GDM1 (cell line): Measurements from ENCODE around the gene SCT.

Experiments used
- DNase-seq: peaks from one replicate; lab custom pipeline; 2025; lab: John Stamatoyannopoulos, UW

SCT gene

DNA sequence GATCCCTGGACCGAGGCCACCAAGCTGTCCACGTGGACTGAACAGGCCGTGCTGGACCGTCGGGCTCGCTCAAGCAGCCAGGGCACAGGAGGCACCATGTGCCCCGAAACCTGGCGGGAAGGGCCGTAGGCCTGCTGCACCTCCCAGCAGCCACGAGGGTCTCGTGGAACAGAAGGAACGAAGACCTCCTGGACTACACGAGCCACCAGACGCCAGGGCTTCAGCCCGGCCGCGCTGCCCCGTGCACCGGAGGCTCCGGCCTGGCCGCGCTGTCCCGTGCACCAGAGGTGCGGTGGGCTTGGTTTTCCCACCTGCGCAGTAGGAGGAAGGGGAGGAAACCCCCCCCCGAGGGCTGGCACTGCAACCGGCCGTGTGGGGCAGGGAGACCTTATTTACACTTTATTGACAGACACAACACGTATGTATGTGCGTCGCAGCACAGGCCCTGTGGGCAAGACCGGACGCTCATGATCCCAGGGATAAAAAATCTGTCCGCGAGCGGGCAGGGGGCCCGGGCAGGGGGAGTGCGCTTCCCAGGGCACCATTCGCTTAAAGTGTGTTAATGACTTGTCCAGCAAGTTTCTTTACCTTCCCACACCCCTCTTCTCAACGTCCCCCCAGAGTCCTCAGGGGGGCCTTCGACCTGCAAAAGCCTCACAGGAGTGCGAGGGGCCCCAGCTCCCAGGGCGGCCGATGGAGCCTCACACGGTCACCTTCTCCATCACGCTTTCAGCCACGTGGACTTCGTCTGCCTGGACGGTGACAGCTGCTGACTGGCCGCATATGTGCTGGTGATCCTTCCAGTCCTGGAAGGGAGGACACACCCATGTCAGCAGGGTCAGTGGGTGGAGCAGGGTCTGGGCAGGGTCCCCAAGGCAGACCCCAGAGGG is 17.1 kb upstream of the SCT start:
- DNase-seq, result no peak

DNA sequence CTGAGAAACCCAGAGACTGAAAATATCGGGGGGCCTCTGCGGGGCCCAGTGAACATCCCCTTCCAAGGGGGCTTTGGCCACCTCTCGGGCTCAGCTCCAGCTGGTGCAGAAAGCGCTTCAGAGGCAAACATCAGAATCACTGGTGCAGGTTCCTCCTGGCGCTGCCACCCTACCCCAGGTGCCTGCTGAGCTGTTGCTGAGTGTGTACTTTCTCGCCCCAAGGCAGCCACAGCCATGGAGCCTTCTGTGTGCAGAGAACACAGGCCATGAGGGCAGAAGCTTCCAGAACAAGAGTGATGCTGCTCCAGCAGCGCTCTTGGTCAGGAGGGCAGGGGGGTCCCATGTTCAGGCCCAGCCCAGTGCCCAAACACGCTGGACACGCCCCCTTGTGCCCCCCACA is 16.4 kb upstream of the SCT start:
- no peak for DNase-seq

DNA sequence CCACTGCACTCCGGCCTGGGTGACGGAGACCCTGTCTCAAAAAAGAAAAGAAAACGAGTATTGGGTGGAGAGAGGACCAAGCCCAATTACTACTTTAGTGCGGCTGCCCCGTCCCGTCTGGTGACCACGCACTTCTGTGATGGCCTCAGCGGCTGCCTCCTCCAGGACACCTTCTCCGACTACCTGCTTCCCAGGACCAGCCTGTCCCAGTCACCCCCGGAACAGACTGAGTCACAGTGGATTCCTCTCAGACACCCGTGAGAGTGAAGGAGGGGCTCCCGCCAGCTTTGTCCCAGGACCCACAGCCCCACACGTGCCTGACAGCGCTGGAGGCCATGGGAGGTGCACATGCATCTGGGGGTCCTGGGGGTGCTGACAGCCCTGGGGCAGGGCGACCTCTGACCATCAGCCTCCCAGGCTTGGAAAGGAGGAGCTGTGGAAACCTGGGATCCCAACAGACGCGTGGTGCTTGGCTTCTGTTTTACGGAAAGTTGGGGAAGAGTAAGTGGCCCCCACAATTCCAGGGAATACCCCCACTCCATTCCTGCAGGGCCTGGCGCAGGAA is 14.9 kb upstream of the SCT start:
- DNase-seq, result no peak

DNA sequence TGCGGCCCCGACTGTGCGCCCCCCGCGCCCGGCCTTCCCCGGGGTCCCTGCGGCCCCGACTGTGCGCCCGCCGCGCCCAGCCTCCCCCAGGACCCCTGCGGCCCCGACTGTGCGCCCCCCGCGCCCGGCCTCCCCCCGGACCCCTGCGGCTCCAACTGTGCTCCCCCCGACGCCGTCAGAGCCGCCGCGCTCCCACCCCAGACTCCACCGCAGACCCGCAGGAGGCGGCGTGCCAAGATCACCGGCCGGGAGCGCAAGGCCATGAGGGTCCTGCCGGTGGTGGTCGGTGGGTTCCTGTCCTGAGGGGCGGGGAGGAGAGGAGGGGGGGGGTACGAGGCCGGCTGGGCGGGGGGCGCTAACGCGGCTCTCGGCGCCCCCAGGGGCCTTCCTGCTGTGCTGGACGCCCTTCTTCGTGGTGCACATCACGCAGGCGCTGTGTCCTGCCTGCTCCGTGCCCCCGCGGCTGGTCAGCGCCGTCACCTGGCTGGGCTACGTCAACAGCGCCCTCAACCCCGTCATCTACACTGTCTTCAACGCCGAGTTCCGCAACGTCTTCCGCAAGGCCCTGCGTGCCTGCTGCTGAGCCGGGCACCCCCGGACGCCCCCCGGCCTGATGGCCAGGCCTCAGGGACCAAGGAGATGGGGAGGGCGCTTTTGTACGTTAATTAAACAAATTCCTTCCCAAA is 13.2 kb upstream of the SCT start:
- no peak for DNase-seq

DNA sequence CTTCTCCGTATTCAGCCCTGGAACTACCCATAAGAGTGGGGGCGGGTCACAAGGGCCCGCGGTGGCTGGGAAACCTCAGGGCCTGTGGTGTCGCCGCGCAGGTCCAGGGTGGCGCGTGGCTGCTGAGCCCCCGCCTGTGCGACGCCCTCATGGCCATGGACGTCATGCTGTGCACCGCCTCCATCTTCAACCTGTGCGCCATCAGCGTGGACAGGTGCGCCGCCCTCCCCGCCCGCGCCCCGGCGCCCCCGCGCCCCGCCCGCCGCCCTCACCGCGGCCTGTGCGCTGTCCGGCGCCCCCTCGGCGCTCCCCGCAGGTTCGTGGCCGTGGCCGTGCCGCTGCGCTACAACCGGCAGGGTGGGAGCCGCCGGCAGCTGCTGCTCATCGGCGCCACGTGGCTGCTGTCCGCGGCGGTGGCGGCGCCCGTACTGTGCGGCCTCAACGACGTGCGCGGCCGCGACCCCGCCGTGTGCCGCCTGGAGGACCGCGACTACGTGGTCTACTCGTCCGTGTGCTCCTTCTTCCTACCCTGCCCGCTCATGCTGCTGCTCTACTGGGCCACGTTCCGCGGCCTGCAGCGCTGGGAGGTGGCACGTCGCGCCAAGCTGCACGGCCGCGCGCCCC is 12.5 kb upstream of the SCT start:
- no peak for DNase-seq

DNA sequence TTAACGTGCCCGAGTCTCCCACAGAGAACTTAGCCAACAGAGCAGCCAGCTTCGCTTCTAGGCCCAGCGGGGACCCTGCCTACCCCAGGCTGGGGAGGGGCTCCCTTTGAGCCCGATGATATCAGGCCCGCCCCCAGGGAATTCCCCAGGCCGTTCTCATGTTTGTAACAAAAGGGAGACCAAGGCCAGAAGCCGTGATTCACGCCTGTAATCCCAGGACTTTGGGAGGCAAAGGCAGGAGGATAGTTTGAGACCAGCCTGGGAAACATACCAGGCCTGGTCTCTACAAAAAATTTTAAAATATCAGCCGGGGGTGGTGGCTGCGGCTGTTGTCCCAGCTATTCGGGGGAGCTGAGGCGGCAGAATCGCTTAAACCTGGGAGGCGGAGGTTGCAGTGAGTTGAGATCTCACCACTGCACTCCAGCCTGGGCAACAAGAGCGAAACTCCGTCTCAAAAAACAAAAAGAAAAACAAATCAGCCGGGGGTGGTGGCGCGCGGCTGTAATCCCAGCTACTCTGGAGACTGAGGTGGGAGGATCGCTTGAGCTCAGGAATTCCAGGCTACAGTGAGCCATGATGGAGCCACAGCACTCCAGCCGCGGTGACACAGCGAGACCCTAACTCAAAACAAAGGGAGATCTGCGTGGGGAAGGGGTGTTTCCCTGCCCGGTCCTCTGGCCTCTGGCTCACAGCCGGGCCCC is 11.8 kb upstream of the SCT start:
- no peak for DNase-seq

DNA sequence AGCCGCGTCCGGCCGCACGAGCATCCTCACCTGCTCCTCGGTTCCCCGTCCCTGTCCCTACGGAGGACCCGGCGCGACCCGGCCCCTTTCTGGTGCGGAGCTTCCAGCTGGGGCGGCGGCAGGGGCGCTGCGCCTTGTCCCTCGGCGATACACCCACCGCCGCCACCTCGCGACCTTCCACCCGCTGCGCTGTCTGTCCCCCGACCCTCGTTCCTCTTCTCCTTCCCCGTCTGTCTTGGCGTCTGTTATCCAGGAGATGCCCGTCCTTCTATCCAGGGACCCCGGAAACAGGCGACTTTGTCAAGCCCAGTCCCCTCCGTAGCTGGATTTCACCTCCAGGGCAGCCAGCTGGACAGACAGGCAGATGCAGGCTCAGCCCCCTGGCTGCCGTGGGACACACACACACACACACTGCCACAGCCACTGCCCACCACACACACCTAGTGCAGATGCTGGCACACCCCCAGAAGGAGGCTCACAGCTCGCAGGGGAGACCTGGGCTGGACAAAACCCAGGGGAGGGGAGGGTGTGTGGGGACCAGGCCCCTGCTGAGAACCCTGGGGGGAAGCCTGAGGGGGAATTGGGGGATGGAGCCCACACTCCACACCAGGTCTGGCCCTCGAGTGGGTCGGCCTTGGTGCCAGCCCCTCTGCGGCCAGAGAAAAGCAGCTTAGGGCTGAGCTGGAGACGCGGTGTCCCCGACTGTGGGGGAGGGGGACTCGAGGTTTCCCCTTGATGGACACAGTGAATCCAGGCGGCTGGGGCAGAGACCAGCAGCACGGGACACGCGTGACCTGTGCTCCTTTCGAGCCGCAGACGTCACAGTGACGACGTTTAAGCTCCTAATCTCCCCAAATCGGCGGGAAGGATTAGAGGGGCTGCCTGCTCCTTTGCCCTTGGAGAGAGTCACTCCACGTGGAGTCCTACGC is 10.9 kb upstream of the SCT start:
- no peak for DNase-seq

DNA sequence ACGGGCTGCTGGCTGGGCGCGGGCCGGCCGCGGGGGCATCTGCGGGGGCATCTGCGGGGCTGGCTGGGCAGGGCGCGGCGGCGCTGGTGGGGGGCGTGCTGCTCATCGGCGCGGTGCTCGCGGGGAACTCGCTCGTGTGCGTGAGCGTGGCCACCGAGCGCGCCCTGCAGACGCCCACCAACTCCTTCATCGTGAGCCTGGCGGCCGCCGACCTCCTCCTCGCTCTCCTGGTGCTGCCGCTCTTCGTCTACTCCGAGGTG is 10.3 kb upstream of the SCT start:
- DNase-seq, result no peak

DNA sequence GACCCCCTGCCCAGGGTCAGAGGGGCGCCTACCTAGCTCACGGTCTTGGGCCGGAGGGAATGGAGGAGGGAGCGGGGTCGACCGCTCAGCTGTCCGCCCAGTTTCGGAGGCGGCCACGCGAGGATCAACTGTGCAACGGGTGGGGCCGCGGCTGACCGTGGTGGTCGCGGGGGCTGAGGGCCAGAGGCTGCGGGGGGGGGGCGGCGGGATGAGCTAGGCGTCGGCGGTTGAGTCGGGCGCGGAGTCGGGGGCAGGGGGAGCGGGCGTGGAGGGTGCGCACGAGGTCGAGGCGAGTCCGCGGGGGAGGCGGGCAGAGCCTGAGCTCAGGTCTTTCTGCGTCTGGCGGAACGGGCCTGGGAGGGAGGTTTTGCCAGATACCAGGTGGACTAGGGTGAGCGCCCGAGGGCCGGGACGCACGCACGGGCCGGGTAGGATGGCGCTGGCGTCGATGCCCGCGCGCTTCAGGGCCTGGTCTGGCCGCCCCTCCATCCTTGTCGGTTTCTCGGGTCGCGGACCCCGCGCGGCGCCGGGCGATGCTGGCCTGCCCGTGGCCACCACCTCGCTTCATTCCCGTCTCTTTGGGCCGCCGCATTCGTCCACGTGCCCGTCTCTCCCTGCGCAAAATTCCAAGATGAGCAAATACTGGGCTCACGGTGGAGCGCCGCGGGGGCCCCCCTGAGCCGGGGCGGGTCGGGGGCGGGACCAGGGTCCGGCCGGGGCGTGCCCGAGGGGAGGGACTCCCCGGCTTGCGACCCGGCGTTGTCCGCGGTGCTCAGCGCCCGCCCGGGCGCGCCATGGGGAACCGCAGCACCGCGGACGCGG is 9.7 kb upstream of the SCT start, which contains the start of gene DRD4:
Gene DRD4, plus strand, starts transcription at position 759 of the 822 bp plus-strand sequence. Its CDS starts 36 bp downstream, at position 795.
- DNase-seq, result no peak

DNA sequence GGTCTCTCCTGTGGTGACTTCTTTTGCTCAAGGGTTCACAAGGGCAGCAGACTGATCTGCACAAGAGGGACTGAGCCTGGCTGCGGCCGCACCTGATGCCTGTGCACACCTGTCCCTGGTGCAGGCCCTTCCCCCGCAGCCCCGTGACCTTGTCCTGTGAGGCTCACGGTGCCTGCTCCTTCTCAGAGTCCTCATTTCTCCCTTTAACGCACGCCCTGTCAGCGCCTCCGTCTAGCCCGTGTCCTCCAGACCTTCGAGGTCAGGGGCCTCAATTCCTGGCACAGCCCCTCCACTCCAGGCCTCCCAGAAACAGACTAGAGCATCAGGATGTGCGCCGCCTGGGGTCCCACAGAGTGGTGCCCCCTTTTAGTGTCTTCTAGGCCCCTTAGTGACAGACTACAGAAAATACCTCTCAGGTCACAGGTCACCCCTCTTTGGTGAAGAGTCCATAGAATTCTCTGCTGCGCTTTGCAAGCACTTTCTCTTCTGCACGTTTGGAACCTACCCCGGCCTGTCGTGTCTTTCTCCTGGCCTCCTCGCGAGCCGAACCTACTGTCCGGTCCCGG is 9.0 kb upstream of the SCT start:
- no peak for DNase-seq

DNA sequence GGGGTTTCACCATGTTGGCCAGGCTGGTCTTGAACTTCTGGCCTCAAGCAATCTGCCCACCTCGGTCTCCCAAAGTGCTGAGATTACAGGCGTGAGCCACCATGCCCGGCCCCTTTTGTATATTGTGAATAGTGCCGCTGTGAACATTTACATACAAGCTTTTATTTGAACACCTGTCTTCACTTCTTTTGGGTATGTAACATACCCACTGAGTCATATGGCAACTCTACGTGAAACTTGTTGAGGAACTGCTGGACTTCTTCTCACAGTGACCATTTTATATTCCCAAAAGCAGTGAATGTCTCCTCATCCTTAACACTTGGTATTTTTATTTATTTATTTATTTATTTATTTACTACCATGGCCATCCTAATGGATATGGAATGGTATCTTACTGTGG is 3.9 kb upstream of the SCT start:
- DNase-seq, result no peak

DNA sequence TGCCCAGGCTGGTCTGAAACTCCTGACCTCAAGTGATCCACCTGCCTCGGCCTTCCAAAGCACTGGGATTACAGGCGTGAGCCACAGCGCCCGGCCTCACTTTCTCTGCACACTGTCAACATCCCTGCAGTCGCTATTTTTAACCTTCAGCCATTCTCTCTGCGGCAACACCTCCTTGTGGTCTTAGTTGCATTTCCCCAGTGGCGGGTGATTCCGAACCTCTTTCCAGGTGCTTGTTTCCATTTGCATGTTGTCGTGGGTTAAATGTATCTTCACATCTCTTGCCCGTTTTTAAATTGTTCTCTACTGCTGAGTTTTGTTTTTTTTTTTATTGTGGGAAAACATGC is 2.2 kb upstream of the SCT start:
- no peak for DNase-seq

DNA sequence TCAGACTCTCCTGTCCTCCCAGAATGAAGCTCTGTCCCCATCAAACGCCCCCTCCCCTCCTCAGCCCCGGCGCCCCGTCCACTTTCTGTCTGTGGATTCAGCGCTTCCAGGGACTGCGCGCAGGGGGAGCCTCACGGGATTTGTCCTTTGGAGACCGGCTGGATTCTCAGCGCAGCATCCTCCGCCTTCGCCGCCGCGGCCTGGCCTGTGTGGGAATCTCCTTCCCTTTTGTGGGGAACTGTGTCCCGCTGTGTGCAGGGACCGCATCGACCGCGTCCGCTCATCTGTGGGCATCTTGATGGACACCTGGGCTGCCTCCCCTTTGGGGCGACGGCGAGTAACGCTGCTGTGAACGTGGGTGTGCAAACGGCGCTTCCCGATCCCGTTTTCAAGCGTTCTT is 1.1 kb upstream of the SCT start:
- no peak for DNase-seq

DNA sequence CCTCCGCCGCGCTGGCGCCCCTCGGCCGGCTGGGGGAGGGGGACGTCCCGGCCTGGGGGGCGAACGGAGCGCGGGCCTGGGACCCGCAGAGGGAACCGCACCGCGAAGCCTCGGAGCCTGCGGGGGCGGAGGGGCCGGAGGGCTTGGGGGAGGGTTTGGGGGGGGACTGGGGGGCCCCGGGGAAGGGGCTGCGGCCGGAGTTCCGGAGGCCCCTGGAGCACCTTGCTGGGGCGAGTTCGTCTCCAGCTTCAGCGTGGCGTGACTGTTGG is 261 bp upstream of the SCT start:
- DNase-seq, result no peak

DNA sequence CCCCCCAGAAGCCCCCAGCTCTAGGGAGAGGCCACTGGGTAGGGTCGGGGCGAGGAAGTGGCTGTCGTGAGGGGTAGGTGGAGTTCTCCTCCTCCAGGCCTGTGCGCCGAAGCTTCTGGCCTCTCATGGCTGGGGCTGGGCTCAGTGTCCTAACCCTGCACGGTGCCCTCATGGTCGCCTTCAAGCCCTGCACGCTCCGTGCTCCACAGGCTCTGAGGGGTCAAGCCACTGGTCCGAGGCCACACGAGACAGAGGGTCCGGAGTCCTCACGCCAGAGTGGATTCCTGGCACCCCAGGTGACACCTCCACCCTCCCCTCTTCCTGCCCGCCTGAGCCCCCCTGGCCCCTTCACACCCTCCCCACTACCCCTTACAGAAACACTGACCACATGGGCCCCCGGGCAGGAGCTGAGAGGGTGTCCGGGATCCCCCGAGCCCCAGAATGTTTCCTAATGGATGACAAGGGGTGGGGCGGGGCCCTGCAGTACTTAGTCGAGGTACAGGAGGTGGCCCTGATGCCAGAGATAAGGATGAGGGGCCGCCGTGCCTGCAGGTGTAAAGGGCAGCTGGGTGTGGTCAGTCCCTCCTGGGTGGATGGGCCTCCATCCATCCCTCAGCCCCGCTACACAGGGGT is 1.2 kb downstream of the SCT start:
- DNase-seq, result no peak

DNA sequence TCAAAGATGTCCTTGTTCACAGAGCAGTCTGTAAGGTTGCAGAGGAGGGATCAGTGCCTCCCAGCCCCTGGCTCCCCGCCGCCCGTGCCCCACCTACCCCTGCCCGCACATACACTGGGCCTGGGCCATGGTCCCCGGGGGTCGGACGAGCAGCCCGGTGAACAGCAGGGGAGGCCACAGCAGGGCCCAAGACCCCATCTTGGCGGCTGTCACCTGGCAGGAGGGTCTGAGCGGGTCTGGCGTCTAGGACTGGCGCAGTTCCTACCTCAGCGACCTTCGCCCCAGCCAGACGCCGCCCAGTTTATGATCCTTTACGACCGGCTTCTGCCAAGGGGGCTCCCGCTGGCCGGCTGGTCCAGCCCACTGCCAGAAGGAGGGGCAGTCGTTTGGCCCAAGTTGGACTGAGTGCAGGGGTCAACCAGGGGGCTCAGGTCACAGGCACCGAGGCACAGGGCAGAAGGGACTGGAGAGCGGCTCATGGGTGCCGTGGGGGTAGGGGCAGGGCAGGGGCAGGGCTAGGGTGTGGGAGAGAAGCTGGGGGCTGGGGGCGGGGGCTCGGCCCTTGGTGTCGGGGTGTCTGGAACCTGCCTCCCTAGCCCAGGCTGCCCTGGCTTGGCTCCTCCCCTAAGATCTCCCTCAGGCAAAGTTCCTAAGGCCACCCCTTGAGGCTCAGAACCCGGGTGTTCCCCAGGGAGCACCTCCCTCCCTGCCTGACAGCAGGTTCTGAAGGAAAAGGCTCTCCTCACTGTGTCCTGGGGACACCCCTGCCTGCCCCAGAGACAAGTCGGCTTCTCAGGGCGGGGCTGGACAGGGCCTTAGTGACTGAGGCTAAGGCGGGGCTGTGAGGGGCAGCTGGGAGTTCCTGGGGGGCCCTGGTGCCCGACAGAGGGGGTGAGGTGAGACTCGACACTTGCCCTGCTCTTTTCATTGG is 2.0 kb downstream of the SCT start, which contains the start of gene CDHR5:
Gene CDHR5, minus strand, starts transcription at position 251 of the 931 bp plus-strand sequence. Its CDS starts 53 bp downstream, at position 198.
- DNase-seq, result no peak

DNA sequence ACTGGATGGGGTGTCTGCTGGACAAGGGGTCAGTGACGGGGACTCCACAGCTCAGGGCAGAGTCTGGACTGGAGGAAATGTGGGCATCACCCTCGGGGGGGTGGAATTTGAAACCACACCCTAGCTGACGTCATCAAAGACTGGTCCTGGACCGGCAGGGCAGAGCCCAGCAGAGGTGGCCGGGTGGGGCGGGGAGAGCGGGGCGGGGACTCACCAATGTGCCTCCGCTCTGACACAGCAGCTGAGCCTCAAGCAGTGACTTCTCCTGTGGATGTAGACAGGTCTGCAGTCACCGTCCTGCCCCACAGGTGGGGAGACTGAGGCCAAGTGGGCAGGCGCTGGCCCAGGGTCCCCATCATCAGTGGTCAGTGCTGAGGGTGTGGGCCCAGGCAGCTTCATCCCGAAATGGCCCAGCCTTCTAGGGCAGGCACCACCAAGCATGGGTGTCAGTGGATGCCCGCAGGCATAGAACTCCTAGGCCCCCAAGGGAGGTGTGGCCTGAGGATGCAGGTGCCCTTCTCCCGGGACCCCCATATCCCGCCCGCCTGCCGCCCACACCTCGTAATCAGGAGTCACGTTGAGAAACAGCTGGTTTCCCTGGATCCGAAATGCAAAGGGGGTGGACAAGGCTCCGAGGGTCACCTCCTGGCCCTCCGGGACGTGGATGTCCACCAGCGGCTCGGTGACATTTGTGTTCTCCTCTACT is 2.8 kb downstream of the SCT start:
- DNase-seq, result no peak

DNA sequence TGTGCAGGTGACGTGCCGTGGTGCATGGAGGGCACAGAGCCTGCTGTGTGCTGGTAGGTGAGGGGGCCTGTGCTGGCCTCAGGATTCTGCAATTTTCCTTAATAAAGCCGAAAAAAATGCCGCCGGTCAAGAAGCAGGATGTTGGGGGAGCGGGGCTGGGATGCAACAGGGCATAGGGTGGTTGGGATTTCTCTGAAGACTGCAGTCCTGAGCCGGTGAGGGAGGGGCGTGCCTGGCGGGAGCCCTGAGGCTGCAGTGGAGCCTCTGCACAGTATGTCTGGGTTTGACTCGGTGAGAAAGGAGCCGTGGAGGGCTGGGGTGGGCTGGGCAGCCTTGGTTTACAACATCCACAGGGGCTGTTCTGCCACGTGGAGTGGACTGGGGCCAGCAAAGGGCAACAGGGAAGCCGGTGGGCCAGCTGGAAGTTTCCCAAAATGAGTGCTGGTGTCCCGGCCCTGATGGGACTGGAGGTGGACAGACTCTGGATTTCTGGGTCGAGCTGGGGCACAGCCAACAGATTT is 3.6 kb downstream of the SCT start:
- no peak for DNase-seq
